ENCODE measurements around the gene MMP20.

MMP20 gene

DNA sequence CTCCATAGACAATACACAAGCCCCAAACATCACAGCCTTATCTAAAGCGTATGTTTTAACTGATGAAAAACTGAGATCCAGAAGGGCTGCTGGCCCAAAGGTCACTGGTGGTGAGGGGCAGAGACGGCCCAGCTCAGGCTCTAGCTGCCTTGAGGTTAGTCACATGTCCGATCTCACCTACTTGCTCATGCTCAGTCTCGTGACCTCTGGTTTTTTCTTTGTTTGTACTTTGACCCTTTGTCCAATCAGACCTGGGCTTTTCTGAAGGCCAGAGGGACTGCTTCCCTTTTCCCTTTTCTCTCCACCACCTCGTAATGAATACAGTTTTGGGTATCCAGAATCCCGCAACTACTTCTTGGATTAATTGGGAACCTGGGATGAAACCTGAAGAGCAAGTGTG, 28.6 kb downstream of the MMP20 start:
- DNase-seq (ENCODE audit: low read depth in 1 of 2, low spot score in 1 of 2): no peak

GRCh38 chr11:102592634-102593581, 32.2 kb downstream of the MMP20 start:
- DNase-seq (ENCODE audit: low read depth in 1 of 2, low spot score in 1 of 2): no peak

- no peak for DNase-seq (ENCODE audit: low read depth in 1 of 2, low spot score in 1 of 2)
Observed at GRCh38 chr11:102592131-102592530, 33.0 kb downstream of the MMP20 start.

GRCh38 chr11:102591160-102591718, 33.9 kb downstream of the MMP20 start:
- DNase-seq (ENCODE audit: low read depth in 1 of 2, low spot score in 1 of 2): no peak

DNA sequence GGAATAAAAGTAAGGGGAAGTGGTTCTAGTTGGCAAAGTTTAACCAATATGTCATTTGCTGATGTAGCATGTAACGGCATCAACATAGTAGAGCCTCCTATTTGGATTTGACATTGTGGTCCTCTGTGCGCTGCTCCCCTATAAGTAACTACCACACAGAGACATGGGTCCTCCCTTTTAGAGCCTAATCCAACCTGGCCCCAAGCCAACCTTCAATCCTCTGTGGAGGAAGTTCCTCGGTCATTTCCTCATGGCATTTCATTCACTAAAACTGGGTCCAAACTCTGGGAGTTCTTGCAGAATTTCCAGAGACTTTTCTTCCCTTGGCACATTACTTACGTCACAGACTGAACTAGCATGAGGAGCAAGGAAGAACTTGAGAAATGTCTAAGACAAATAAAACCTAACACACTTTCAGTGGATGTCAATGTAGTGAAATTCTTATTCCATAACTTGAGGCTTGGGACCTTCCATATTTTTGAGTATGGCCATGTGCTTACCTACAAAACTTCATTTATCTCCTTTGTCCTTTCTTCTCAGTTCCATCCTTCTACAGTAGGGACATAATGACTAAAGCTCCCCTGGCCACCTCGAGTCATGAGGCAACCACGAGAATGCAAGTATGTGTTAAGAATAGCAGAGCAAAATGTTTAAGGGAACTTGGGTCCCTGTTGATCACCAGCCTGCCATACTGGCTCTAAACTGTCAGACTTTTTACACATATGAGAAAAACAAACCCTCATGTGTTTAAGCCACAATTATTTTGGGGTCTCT, 34.7 kb downstream of the MMP20 start:
- no peak for DNase-seq (ENCODE audit: low read depth in 1 of 2, low spot score in 1 of 2)

DNA sequence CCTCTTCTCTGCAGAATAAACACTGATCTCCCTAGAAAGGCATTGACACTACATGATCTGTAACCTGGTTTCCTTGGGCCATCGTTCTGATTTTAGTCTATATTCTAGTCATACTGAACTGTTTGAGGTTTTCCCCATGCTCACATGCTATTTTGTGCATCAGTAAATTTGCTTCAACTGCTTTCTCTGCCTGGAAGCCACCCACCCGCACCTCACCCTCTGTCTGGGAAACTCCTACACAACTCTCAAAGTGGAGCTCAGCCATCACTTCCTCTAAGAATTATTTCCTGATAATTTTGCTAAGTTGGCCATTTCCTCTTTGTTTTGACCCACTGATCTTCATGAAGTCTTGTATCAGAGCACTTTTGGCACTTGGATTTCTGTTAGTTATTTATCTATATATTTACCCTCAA, 36.1 kb downstream of the MMP20 start:
- DNase-seq (ENCODE audit: low read depth in 1 of 2, low spot score in 1 of 2): no peak

DNA sequence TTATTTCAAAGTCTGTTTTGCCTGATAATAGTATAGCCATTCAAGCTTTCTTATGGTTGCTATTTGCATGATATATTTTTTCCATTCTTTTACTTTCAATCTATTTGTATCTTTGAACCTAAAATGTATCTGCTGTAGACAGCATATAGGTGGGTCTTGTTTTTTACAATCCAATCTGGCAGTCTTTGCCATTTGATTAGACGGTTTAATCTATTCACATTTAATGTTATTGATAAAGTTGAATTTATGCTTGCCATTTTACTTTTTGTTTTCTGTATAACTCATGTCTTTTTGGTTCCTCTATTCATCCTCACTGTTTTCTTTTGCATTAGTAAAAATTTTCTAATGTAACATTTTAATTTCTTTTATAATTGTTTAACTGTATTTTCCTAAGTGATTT, 37.4 kb downstream of the MMP20 start:
- DNase-seq (ENCODE audit: low read depth in 1 of 2, low spot score in 1 of 2): no peak

DNA sequence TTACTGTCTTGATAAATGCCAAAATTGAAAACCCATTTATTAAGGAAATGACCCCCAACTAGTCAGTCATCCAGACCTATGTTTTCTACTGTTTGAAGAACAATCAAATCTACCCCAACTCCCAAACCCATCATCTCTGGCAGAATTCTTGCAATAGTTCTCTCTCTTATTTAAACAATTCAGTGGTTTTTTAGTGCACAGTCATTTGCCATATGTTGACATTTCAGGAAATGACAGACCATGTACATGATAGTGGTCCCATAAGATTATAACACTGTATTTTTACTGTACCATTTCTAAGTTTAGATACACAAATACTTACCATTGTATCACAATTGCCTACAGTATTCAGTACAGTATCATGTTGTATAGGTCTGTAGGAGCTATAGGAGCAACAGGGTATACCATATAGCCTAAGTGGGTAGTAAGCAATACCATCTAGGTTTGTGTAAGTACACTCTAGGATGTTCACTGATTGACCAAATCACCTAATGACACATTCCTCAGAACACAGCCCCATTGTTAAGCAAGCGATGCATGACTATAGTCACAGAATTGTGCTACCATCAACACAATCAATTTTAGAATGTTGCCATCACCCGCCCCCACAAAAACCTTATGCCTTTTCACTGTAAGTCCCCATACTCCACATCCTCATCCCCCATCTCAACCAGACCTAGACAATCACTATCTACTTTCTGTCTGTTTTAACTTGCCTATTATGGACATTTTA, 41.8 kb downstream of the MMP20 start:
- no peak for DNase-seq (ENCODE audit: low read depth in 1 of 2, low spot score in 1 of 2)

DNA sequence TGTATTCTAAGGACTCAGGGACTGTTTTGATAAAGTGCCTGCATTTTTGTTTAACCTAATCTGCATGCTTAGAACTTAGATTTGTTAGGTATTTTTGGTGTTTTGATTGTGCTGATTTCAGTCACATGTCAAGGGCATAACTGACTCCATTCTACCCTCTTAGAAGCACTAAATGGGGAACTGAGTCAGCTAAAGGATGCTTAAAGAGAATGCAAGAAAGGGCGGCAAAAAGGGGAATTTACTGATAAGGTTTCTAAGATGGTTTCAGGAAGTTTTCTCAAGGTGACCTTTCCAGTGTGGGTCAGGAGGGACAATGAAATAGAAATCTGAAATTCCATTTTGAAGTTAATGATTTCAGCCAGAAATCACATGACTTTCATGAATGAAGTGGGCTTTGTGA, 43.0 kb downstream of the MMP20 start:
- DNase-seq (ENCODE audit: low read depth in 1 of 2, low spot score in 1 of 2): no peak

- no peak for DNase-seq (ENCODE audit: low read depth in 1 of 2, low spot score in 1 of 2)
Observed at GRCh38 chr11:102581066-102581465, 44.1 kb downstream of the MMP20 start.

DNA sequence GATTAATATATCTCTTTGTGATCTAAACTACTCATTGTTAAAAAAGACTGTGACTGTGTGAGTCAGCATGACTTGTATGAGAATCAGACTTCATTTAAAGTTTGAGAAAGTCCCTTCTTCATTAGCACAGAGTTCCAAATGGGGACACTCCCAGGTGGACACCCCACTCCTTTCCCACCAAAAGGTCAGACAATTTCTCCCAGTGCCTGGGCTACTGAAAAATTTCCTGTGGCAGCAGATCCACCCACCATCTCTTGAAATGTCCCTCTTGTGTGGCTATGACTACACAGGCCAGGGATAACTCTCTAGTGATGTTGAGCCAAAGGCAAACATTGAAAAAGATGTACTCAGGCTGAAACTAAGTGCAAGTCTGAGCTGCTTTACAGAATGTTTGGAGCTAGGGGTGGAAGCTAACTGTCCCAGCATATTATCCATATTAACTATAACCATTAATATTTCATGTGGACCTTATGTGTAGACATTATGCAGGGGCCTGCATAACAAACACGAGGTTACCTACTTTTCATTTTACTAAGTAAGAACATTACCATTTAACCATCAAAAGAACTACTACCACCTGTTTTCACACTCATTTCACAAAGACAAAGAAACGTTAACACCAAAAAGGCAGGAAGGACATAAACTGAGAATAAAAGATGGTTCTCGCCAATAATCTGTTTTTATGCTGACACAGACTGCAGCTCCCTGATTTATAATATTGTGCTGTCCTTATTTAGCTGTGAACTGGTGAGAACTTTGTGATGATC, 44.8 kb downstream of the MMP20 start:
- DNase-seq (ENCODE audit: low read depth in 1 of 2, low spot score in 1 of 2): no peak

GRCh38 chr11:102577723-102578122, 47.4 kb downstream of the MMP20 start:
- no peak for DNase-seq (ENCODE audit: low read depth in 1 of 2, low spot score in 1 of 2)

GRCh38 chr11:102577182-102577581, 48.0 kb downstream of the MMP20 start:
- no peak for DNase-seq (ENCODE audit: low read depth in 1 of 2, low spot score in 1 of 2)

DNA sequence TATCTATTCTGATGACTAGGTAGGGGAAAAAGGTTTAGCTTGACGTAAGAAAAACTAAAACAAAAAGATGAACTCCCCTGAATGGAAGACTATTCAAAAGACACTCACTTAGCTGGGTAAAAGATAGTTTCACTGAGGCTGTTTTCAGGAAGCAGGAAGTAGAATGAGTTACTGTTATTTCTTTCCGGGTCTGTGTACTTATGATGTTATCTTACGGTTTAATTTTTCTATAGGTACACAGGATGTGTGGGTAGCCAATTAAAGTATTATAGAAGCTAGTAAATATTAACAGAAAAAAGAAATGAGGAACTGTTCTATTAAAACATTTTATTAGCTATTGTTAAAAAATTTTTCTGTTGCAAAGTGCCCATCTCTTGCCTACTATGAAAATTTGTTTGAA, 48.8 kb downstream of the MMP20 start:
- no peak for DNase-seq (ENCODE audit: low read depth in 1 of 2, low spot score in 1 of 2)

DNA sequence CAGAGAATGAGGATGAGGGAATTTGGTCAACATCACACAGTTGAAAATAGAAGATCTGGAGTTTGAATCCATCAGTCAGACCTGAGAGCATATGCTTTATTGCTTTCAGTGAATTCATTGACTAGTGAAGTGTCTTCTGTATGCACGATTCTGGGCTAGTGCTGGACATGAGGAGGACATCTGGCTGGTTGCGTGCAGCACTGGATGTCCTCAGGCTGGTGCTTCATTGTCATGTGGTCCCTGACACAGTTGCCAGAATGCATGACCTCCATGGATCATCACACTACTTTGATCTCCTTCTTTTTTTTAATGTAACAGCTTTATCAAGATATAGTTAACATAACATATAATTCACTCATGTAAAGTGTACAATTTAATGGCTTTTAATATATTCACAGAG, 50.1 kb downstream of the MMP20 start:
- DNase-seq (ENCODE audit: low read depth in 1 of 2, low spot score in 1 of 2): no peak

DNA sequence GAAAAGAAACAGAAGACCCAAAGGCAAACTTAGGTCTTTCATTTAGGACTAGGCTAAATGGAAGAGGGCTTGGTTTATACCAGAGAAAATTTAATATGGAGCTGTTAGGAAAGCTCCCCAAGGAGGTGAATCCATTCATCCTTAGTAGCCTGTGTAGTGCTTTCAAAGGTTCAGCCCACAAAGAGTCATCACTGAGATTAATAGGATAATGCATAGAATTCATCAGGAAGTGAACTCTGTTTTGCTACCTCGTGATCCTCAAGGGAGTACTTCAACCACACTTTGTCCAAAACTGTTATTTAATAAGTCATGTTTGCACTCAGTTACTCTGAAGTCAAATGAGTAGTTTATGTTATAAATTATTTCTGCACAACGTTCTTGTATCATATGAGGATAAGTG, 51.3 kb downstream of the MMP20 start:
- DNase-seq (ENCODE audit: low read depth in 1 of 2, low spot score in 1 of 2): no peak

- DNase-seq (ENCODE audit: low read depth in 1 of 2, low spot score in 1 of 2): no peak
Observed at GRCh38 chr11:102572554-102573220, 52.4 kb downstream of the MMP20 start.

- no peak for DNase-seq (ENCODE audit: low read depth in 1 of 2, low spot score in 1 of 2)
Observed at GRCh38 chr11:102568851-102569250, 56.3 kb downstream of the MMP20 start.

DNA sequence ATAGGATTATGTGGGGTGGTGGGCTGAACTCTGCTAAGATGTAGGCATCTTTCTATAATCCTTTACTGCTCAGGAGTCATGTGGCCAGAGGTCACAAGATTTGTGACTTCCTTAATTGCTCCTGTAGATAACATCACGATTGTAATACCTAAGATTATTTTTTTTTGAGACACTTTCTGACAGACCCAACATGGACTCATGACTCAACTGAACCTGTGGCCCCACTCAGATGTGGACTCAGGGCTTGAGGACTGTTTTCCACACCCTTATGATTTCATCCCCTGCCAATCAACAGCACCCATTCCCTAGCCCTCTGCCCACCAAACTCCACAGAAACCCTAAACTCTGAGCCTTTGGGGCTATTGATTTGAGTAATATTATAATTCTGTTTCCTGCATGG, 59.0 kb downstream of the MMP20 start:
- DNase-seq (ENCODE audit: low read depth in 1 of 2, low spot score in 1 of 2): no peak

DNA sequence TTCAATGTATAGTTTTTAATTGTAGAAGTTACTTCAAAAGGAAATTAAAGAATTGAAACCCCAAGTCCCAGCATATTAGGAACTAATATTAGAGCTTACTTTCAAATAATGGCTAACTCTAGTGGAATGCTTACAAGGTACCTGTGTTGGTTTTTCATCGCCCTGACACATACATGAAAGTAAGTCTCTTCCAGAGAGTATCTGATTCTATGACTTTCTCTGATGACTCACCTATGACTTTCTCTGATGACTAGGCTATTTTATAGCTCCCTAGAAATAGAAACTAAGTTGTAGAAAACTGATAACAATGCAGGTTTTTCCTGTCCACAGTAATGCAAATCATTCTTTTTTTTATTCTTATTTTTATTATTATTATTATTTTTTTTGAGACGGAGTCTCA, 61.0 kb downstream of the MMP20 start:
- no peak for DNase-seq (ENCODE audit: low read depth in 1 of 2, low spot score in 1 of 2)
